Kidney epithelial cell (primary cell): Measurements from ENCODE around the gene FIBCD1. TPM values are rescaled to one million over a fixed set of nuclear protein-coding genes. Genes with fewer than 3 reads are reported as not detected.
"Not testable (repeated sequence)": the region's sequence is repeated elsewhere in the genome, so short reads cannot be mapped to it uniquely, and the experiment has no call there.

Source experiments
- DNase-seq: peaks from one replicate; pipeline ENCODE4 v3.0.0-alpha.2; 2010; ENCODE audit warnings: low read depth
- H3K27me3 ChIP-seq: 2 replicates; pipeline ENCODE4 v1.6.0; 2011; ENCODE audit warnings: low read length; ENCODE audit not compliant: control insufficient read depth, insufficient read depth
- H3K36me3 ChIP-seq: 2 replicates; pipeline ENCODE4 v1.5.1; 2011; ENCODE audit warnings: low read length; ENCODE audit not compliant: control insufficient read depth, insufficient read depth
- H3K4me3 ChIP-seq: 2 replicates; pipeline ENCODE4 v1.5.1; 2011; ENCODE audit warnings: low read depth, mild to moderate bottlenecking, control low read depth, low read length
- CTCF ChIP-seq: IDR thresholded peaks from 2 replicates; pipeline ENCODE4 v1.5.1; 2011; ENCODE audit warnings: mild to moderate bottlenecking, moderate library complexity, low read length, control low read depth, inconsistent platforms; ENCODE audit not compliant: insufficient read depth, poor library complexity, severe bottlenecking
- total RNA-seq: library from RNA; depleted of rRNA; stranded (reverse); fragments of >200 nt; gene quantifications from 2 replicates; pipeline ENCODE4 v1.2.3, GENCODE V29; 2015

The FIBCD1 gene
- total RNA-seq, 1 donor from 2014 or later = 2.6 TPM

- no peaks in the 10 kb centered on the region for H3K36me3 ChIP-seq
- H3K27me3 ChIP-seq = peaks cover 6% of the 10 kb centered on the region
- no peak for DNase-seq
- H3K4me3 ChIP-seq = no peak overlapping the region
- TF ChIP-seq CTCF = no peak
These were observed 27.6 kb downstream of the FIBCD1 start for GRCh38 chr9:130911254-130912049.

GRCh38 chr9:130910670-130911069, 28.4 kb downstream of the FIBCD1 start:
- not testable (repeated sequence) for H3K4me3 ChIP-seq, H3K36me3 ChIP-seq, DNase-seq, H3K27me3 ChIP-seq

- H3K4me3 ChIP-seq, H3K36me3 ChIP-seq, DNase-seq: not testable (repeated sequence)
- H3K27me3 ChIP-seq = peaks cover 10% of the 10 kb centered on the region
These were observed 29.0 kb downstream of the FIBCD1 start for GRCh38 chr9:130910041-130910440.

GRCh38 chr9:130908878-130909355, 30.1 kb downstream of the FIBCD1 start:
- TF ChIP-seq CTCF = no peak
- H3K36me3 ChIP-seq = no peaks in the 10 kb centered on the region
- H3K27me3 ChIP-seq = peaks cover 8% of the 10 kb centered on the region
- no peak overlapping the region for H3K4me3 ChIP-seq
- no peak for DNase-seq

GRCh38 chr9:130908146-130908877, 30.7 kb downstream of the FIBCD1 start:
- no peak for DNase-seq
- H3K4me3 ChIP-seq = no peak overlapping the region
- peaks cover 8% of the 10 kb centered on the region for H3K27me3 ChIP-seq
- H3K36me3 ChIP-seq = no peaks in the 10 kb centered on the region
- TF ChIP-seq CTCF = no peak

- no peak overlapping the region for H3K4me3 ChIP-seq
- DNase-seq = no peak
- H3K36me3 ChIP-seq = no peaks in the 10 kb centered on the region
- H3K27me3 ChIP-seq = peaks cover 8% of the 10 kb centered on the region
- no peak for TF ChIP-seq CTCF
These were observed 32.2 kb downstream of the FIBCD1 start for GRCh38 chr9:130906735-130907416.
